Gastrocnemius medialis (tissue), 4 donors: ENCODE results near the gene OR10AG1. TPM values are rescaled to one million over a fixed set of nuclear protein-coding genes. Genes with fewer than 3 reads are reported as not detected.

Source experiments
- ATAC-seq, 2 donors: fragments of 150-250 bp; one replicate each; pipeline ENCODE4 v1.9.1; 2016
- DNase-seq, 2 donors: peaks; one replicate each; pipeline ENCODE4 v3.0.0-alpha.2; 2019
- H3K27ac ChIP-seq, 4 donors: fragments of 200-600 bp; sonication (generic); 1 replicate in 1 of 4; 2 replicates in 3 of 4; pipeline ENCODE4 v1.5.1; 2016 to 2018; ENCODE audit warnings: mild to moderate bottlenecking in 2 of 4, moderate library complexity in 1 of 4
- H3K27me3 ChIP-seq, 3 donors: fragments of 200-600 bp; sonication (generic) in 2 of 3; 1 replicate in 1 of 3; 2 replicates in 2 of 3; pipeline versions ENCODE4 v1.5.1 to v1.6.0; 2016 to 2019; ENCODE audit warnings: mild to moderate bottlenecking in 1 of 3, moderate library complexity in 1 of 3
- H3K36me3 ChIP-seq, 2 donors: fragments of 200-600 bp; sonication (generic) in 1 of 2; one replicate each; pipeline ENCODE4 v1.5.1; 2017 to 2018
- H3K4me1 ChIP-seq, 2 donors: fragments of 200-600 bp; sonication (generic) in 1 of 2; one replicate each; pipeline ENCODE4 v1.5.1; 2016 to 2017; ENCODE audit warnings: mild to moderate bottlenecking in 2 of 2
- H3K4me3 ChIP-seq, 4 donors: fragments of 200-600 bp; sonication (generic) in 3 of 4; 1 replicate in 1 of 4; 2 replicates in 3 of 4; pipeline ENCODE4 v1.5.1; 2016 to 2019; ENCODE audit warnings: mild to moderate bottlenecking in 2 of 4
- H3K9me3 ChIP-seq, 3 donors: fragments of 200-600 bp; sonication (generic) in 2 of 3; 1 replicate in 1 of 3; 2 replicates in 2 of 3; pipeline ENCODE4 v1.5.1; 2016 to 2019
- CTCF ChIP-seq, 5 experiments: fragments of 450-650 bp in 3 of 5; fragments of 200-600 bp in 2 of 5; sonication (generic) in 2 of 5; IDR thresholded peaks in 4 of 5; conservative IDR thresholded peaks in 1 of 5; 1 replicate in 4 of 5; 2 replicates in 1 of 5; pipeline ENCODE4 v1.5.1; 2016 to 2019; ENCODE audit warnings: antibody characterized with exemption in 5 of 5, mild to moderate bottlenecking in 3 of 5, moderate library complexity in 3 of 5
- POLR2A ChIP-seq, 2 donors: fragments of 450-650 bp; IDR thresholded peaks; one replicate each; pipeline ENCODE4 v1.6.1; 2017; ENCODE audit warnings: antibody characterized with exemption in 2 of 2, mild to moderate bottlenecking in 2 of 2, moderate library complexity in 2 of 2
- in situ Hi-C, 4 donors: fragments of 200-750 bp; cut with MboI; loops; one replicate each; pipeline versions ENCODE4 v1.15.0 to v1.8.0; 2017; ENCODE audit warnings: low sequenced_read_pairs in 4 of 4
- intact Hi-C: fragments of 100-400 bp; cut with DNase I; formaldehyde crosslinking; loops from one replicate; pipeline ENCODE4 v1.15.1; 2023; ENCODE audit warnings: low total_unique reads
- total RNA-seq, 4 donors: library from RNA; depleted of rRNA; stranded (reverse); fragments of >200 nt; gene quantifications; one replicate each; pipeline versions ENCODE4 v1.1.0 to v1.2.3, GENCODE V29; 2016

OR10AG1 gene
- total RNA-seq, 4 donors from 2014 or later: not detected

- in situ Hi-C loops: no loop called here
- DNase-seq (no peak), ATAC-seq (no peak)
- no peaks in the 10 kb centered on the region for H3K9me3 ChIP-seq
- intact Hi-C loops: no loop called here
- no peaks in the 10 kb centered on the region for H3K27me3 ChIP-seq
- no peaks in the 10 kb centered on the region for H3K4me1 ChIP-seq
- H3K36me3 ChIP-seq: no peaks in the 10 kb centered on the region
- H3K27ac ChIP-seq: no peak overlapping the region
- TF ChIP-seq POLR2A (IDR thresholded peaks at IDR 0.05): no peak
- no peak for TF ChIP-seq CTCF (IDR thresholded peaks at IDR 0.05 in 4 of 5, conservative IDR thresholded peaks at IDR 0.05 in 1 of 5)
- no peak overlapping the region for H3K4me3 ChIP-seq
Measured at GRCh38 chr11:55970935-55971334, 1.2 kb upstream of the OR10AG1 start.

- Histone ChIP-seq H3K27me3 (no peaks in the 10 kb centered on the region), H3K4me1 (no peaks in the 10 kb centered on the region), H3K36me3 (no peaks in the 10 kb centered on the region), H3K27ac (no peak overlapping the region), H3K9me3 (no peaks in the 10 kb centered on the region), H3K4me3 (no peak overlapping the region)
- in situ Hi-C loops: no loop called here
- DNase-seq (no peak), ATAC-seq (no peak)
- intact Hi-C loops: no loop called here
- TF ChIP-seq POLR2A (IDR thresholded peaks at IDR 0.05): no peak
- no peak for TF ChIP-seq CTCF (IDR thresholded peaks at IDR 0.05 in 4 of 5, conservative IDR thresholded peaks at IDR 0.05 in 1 of 5)
Measured at GRCh38 chr11:55967914-55968313, 1.8 kb downstream of the OR10AG1 start.

- ATAC-seq: no peak
- H3K4me1 ChIP-seq: no peaks in the 10 kb centered on the region
- no peaks in the 10 kb centered on the region for H3K27me3 ChIP-seq
- H3K27ac ChIP-seq: no peak overlapping the region
- no peaks in the 10 kb centered on the region for H3K36me3 ChIP-seq
- no peaks in the 10 kb centered on the region for H3K9me3 ChIP-seq
- no peak for TF ChIP-seq CTCF (IDR thresholded peaks at IDR 0.05 in 4 of 5, conservative IDR thresholded peaks at IDR 0.05 in 1 of 5)
- TF ChIP-seq POLR2A (IDR thresholded peaks at IDR 0.05): no peak
- in situ Hi-C loops: no loop called here
- no peak for DNase-seq
- intact Hi-C loops: no loop called here
- no peak overlapping the region for H3K4me3 ChIP-seq
Measured at GRCh38 chr11:55966391-55966790, 3.4 kb downstream of the OR10AG1 start.

- in situ Hi-C loops (no loop called here), intact Hi-C loops (no loop called here)
- no peak for ATAC-seq
Measured at GRCh38 chr11:55956521-55956920, 13.2 kb downstream of the OR10AG1 start.

More at GRCh38 chr11:55956521-55956920, 13.2 kb downstream of the OR10AG1 start:
- Histone ChIP-seq H3K27ac (no peak overlapping the region), H3K9me3 (no peaks in the 10 kb centered on the region), H3K4me3 (no peak overlapping the region), H3K27me3 (no peaks in the 10 kb centered on the region), H3K36me3 (no peaks in the 10 kb centered on the region), H3K4me1 (no peaks in the 10 kb centered on the region)
- TF ChIP-seq POLR2A (IDR thresholded peaks at IDR 0.05) (no peak), CTCF (IDR thresholded peaks at IDR 0.05 in 4 of 5, conservative IDR thresholded peaks at IDR 0.05 in 1 of 5) (no peak)
- no peak for DNase-seq
